ENCODE measurements around the gene CMKLR1. TPM values are rescaled to one million over a fixed set of nuclear protein-coding genes. Genes with fewer than 3 reads are reported as not detected.

Gene CMKLR1
- total RNA-seq, 4 donors from 2014 or later: 0.19 to 5.7 (median 2.5) TPM

- DNase-seq: no peak
- WGBS, 2 donors: 58 to 69% methylated on average over 4 to 5 of the region's 5 CpGs
- no peaks in the 10 kb centered on the region for H3K36me3 ChIP-seq
- intact Hi-C loops (cut with DNase I): no loop called here
- TF ChIP-seq POLR2A (IDR thresholded peaks at IDR 0.05) (no peak), CTCF (IDR thresholded peaks at IDR 0.05) (no peak)
- peaks cover 0 to 14% (median 11%) of the 10 kb centered on the region in 3 donors for H3K4me1 ChIP-seq
- H3K27ac ChIP-seq: no peak overlapping the region
- no peak overlapping the region for H3K4me3 ChIP-seq
- no peaks in the 10 kb centered on the region for H3K9me3 ChIP-seq
- H3K27me3 ChIP-seq: peaks cover 0 to 28% (median 0%) of the 10 kb centered on the region in 4 donors
These were observed 14.1 kb downstream of the CMKLR1 start for GRCh38 chr12:108325018-108325358.

GRCh38 chr12:108324351-108325017 lies 14.6 kb downstream of the CMKLR1 start:
- H3K4me1 ChIP-seq: peaks cover 0 to 14% (median 11%) of the 10 kb centered on the region in 3 donors
- WGBS, 2 donors: 63 to 87% methylated on average over 6 to 8 of the region's 8 CpGs
- H3K27ac ChIP-seq: no peak overlapping the region
- TF ChIP-seq POLR2A (IDR thresholded peaks at IDR 0.05) (no peak), CTCF (IDR thresholded peaks at IDR 0.05) (no peak)
- no peak for DNase-seq
- H3K36me3 ChIP-seq: no peaks in the 10 kb centered on the region
- no peaks in the 10 kb centered on the region for H3K9me3 ChIP-seq
- H3K4me3 ChIP-seq: no peak overlapping the region
- intact Hi-C loops (cut with DNase I): no loop called here
- peaks cover 0 to 29% (median 0%) of the 10 kb centered on the region in 4 donors for H3K27me3 ChIP-seq

GRCh38 chr12:108323581-108323980 lies 15.5 kb downstream of the CMKLR1 start:
- Histone ChIP-seq H3K36me3 (no peaks in the 10 kb centered on the region), H3K27ac (no peak overlapping the region), H3K4me3 (no peak overlapping the region), H3K9me3 (no peaks in the 10 kb centered on the region), H3K27me3 (peaks cover 0 to 38% (median 0%) of the 10 kb centered on the region in 4 donors), H3K4me1 (peaks cover 0 to 13% (median 9%) of the 10 kb centered on the region in 3 donors)
- TF ChIP-seq POLR2A (IDR thresholded peaks at IDR 0.05) (no peak), CTCF (IDR thresholded peaks at IDR 0.05) (no peak)
- WGBS, 2 donors: no CpG with 5 or more reads among the region's 1 CpG
- no peak for DNase-seq
- intact Hi-C loops (cut with DNase I): no loop called here

GRCh38 chr12:108322998-108323397 lies 16.1 kb downstream of the CMKLR1 start:
- Histone ChIP-seq H3K9me3 (no peaks in the 10 kb centered on the region), H3K27me3 (peaks cover 0 to 38% (median 0%) of the 10 kb centered on the region in 4 donors), H3K36me3 (no peaks in the 10 kb centered on the region), H3K27ac (no peak overlapping the region), H3K4me3 (no peak overlapping the region), H3K4me1 (peaks cover 0 to 7% (median 3%) of the 10 kb centered on the region in 3 donors)
- intact Hi-C loops (cut with DNase I): no loop called here
- WGBS, 2 donors: 43 to 54% methylated on average over 2 of the region's 2 CpGs
- TF ChIP-seq POLR2A (IDR thresholded peaks at IDR 0.05) (no peak), CTCF (IDR thresholded peaks at IDR 0.05) (no peak)
- DNase-seq: no peak

- intact Hi-C loops (cut with DNase I): no loop called here
- no peak for DNase-seq
- Histone ChIP-seq H3K36me3 (no peaks in the 10 kb centered on the region), H3K4me1 (peaks cover 0 to under 1% (median 0%) of the 10 kb centered on the region in 3 donors), H3K27ac (no peak overlapping the region), H3K9me3 (no peaks in the 10 kb centered on the region), H3K27me3 (peaks cover 0 to 38% (median 0%) of the 10 kb centered on the region in 4 donors), H3K4me3 (no peak overlapping the region)
- TF ChIP-seq POLR2A (IDR thresholded peaks at IDR 0.05): no peak
- no peak for TF ChIP-seq CTCF (IDR thresholded peaks at IDR 0.05)
These were observed 17.4 kb downstream of the CMKLR1 start for GRCh38 chr12:108321688-108322087.

All from esophagus squamous epithelium (tissue), 5 donors.